Mammary epithelial cell (primary cell): Measurements from ENCODE around the gene CHI3L1.

Source experiments
- EZH2 ChIP-seq: IDR thresholded peaks from 2 replicates; pipeline ENCODE4 v1.6.1; 2012; ENCODE audit warnings: low read length, inconsistent platforms, borderline replicate concordance
- TF ChIP-seq, protein P1 (sequence below), 2 donors: IDR thresholded peaks in 1 of 2; conservative IDR thresholded peaks in 1 of 2; 2 replicates each; pipeline ENCODE4 v1.5.1; 2011 to 2012; ENCODE audit warnings: inconsistent platforms in 2 of 2, low read length in 2 of 2, mild to moderate bottlenecking in 2 of 2, control low read depth in 1 of 2, low read depth in 1 of 2; ENCODE audit not compliant: insufficient read depth in 1 of 2; ENCODE audit errors: extremely low read depth in 1 of 2

DNA sequence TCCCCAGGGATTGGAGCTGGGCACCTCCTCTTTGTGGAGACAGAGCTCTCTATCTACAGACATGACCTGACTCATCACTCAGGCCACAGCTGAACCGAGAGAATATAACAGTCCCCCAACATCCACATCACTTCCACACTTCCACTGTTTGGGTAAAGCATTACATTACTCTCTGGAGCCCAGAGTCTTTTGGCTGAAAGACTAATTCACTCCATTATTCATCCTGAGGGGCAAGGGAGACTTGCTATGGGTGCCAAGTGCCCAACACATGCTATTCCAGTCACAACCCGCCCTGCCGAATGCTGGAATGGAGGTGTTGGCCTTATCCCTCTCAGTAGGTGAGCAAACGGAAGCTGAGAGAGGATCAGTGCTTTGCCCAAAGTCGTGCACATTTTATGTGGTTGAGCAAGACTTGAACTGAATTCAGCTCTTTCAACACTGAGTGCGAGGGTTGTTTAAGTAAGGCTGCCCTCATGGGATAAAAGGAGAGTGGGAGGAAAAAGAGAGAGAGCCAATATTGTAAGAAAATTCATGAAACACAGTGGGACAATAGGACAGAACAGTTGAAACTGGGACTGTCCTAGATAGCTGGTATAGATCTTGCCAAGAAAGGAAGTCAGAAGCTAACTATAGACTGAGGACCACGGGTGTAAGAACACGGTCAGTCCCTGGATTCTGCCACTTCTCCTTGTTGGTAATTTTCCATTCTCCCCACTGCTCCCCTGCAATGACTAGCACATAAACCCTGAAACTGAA lies 13.5 kb upstream of the CHI3L1 start:
- TF ChIP-seq EZH2, result no peak
- TF ChIP-seq, protein P1, sequence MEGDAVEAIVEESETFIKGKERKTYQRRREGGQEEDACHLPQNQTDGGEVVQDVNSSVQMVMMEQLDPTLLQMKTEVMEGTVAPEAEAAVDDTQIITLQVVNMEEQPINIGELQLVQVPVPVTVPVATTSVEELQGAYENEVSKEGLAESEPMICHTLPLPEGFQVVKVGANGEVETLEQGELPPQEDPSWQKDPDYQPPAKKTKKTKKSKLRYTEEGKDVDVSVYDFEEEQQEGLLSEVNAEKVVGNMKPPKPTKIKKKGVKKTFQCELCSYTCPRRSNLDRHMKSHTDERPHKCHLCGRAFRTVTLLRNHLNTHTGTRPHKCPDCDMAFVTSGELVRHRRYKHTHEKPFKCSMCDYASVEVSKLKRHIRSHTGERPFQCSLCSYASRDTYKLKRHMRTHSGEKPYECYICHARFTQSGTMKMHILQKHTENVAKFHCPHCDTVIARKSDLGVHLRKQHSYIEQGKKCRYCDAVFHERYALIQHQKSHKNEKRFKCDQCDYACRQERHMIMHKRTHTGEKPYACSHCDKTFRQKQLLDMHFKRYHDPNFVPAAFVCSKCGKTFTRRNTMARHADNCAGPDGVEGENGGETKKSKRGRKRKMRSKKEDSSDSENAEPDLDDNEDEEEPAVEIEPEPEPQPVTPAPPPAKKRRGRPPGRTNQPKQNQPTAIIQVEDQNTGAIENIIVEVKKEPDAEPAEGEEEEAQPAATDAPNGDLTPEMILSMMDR (conservative IDR thresholded peaks at IDR 0.05 in 1 of 2, IDR thresholded peaks at IDR 0.05 in 1 of 2; ENCODE audit: extremely low read depth in 1 of 2, insufficient read depth in 1 of 2, low read depth in 1 of 2, low read length in 2 of 2), result no peak
